ENCODE measurements around the gene MAGEB6. TPM values are rescaled to one million over a fixed set of nuclear protein-coding genes. Genes with fewer than 3 reads are reported as not detected.
"Not testable (repeated sequence)": the region's sequence is repeated elsewhere in the genome, so short reads cannot be mapped to it uniquely, and the experiment has no call there.

The MAGEB6 gene
- total RNA-seq, result not detected

- no peaks in the 10 kb centered on the region for H3K36me3 Mint-ChIP-seq (ENCODE audit: insufficient read depth)
- ATAC-seq (no peak), DNase-seq (no peak)
- H3K27me3 Mint-ChIP-seq (ENCODE audit: low read depth), result no peaks in the 10 kb centered on the region
- H3K9me3 Mint-ChIP-seq, result no peaks in the 10 kb centered on the region
- H3K4me1 Mint-ChIP-seq (ENCODE audit: low read depth), result no peaks in the 10 kb centered on the region
- H3K4me3 Mint-ChIP-seq, result no peak within 1 kb of the TSS
Observed at GRCh38 chrX:26192204-26192603, at the start of gene MAGEB6. Gene MAGEB6 (plus strand): TSS chrX:26192440. CDS start chrX:26193847, 1,407 bp downstream.

GRCh38 chrX:26146024-26146423 lies 46.2 kb upstream of the MAGEB6 start:
- ATAC-seq (no peak), DNase-seq (no peak)
- Mint-ChIP-seq H3K4me1 (ENCODE audit: low read depth) (no peaks in the 10 kb centered on the region), H3K27me3 (ENCODE audit: low read depth) (no peaks in the 10 kb centered on the region), H3K36me3 (ENCODE audit: insufficient read depth) (no peaks in the 10 kb centered on the region), H3K4me3 (no peak overlapping the region), H3K9me3 (no peaks in the 10 kb centered on the region)

GRCh38 chrX:26160301-26160700 lies 31.9 kb upstream of the MAGEB6 start, which contains the start of gene MAGEB6B:
Gene MAGEB6B (plus strand): TSS chrX:26160601. CDS start chrX:26160601, 0 bp downstream.
- no peaks in the 10 kb centered on the region for H3K9me3 Mint-ChIP-seq
- no peak for DNase-seq
- no peaks in the 10 kb centered on the region for H3K36me3 Mint-ChIP-seq (ENCODE audit: insufficient read depth)
- ATAC-seq, result no peak
- H3K4me1 Mint-ChIP-seq (ENCODE audit: low read depth), result no peaks in the 10 kb centered on the region
- no peaks in the 10 kb centered on the region for H3K27me3 Mint-ChIP-seq (ENCODE audit: low read depth)
- H3K4me3 Mint-ChIP-seq, result no peak within 1 kb of the TSS

- Mint-ChIP-seq H3K4me1 (ENCODE audit: low read depth) (no peaks in the 10 kb centered on the region), H3K27me3 (ENCODE audit: low read depth) (no peaks in the 10 kb centered on the region), H3K4me3 (no peak overlapping the region), H3K36me3 (ENCODE audit: insufficient read depth) (no peaks in the 10 kb centered on the region), H3K9me3 (no peaks in the 10 kb centered on the region)
- DNase-seq (no peak), ATAC-seq (no peak)
Observed at GRCh38 chrX:26203561-26203960, 11.3 kb downstream of the MAGEB6 start.

- H3K4me1 Mint-ChIP-seq (ENCODE audit: low read depth); H3K9me3 Mint-ChIP-seq; DNase-seq; H3K36me3 Mint-ChIP-seq (ENCODE audit: insufficient read depth); H3K27me3 Mint-ChIP-seq (ENCODE audit: low read depth); H3K4me3 Mint-ChIP-seq; ATAC-seq: not testable (repeated sequence)
Observed at GRCh38 chrX:26204717-26205116, 12.5 kb downstream of the MAGEB6 start.

- Mint-ChIP-seq H3K27me3 (ENCODE audit: low read depth) (no peaks in the 10 kb centered on the region), H3K4me3 (no peak overlapping the region), H3K9me3 (no peaks in the 10 kb centered on the region), H3K36me3 (ENCODE audit: insufficient read depth) (no peaks in the 10 kb centered on the region), H3K4me1 (ENCODE audit: low read depth) (no peaks in the 10 kb centered on the region)
- DNase-seq, result no peak
- ATAC-seq, result no peak
Observed at GRCh38 chrX:26208012-26208411, 15.8 kb downstream of the MAGEB6 start.

- Mint-ChIP-seq H3K9me3 (no peaks in the 10 kb centered on the region), H3K4me3 (no peak within 1 kb of the TSS), H3K36me3 (ENCODE audit: insufficient read depth) (no peaks in the 10 kb centered on the region), H3K27me3 (ENCODE audit: low read depth) (no peaks in the 10 kb centered on the region), H3K4me1 (ENCODE audit: low read depth) (no peaks in the 10 kb centered on the region)
- DNase-seq (no peak), ATAC-seq (no peak)
Observed at GRCh38 chrX:26215869-26216268, 23.6 kb downstream of the MAGEB6 start, which contains the start of gene MAGEB5. Gene MAGEB5 (plus strand): TSS chrX:26216169. CDS start chrX:26217302, 1,133 bp downstream.

GRCh38 chrX:26219351-26219750 lies 27.1 kb downstream of the MAGEB6 start:
- Mint-ChIP-seq H3K9me3 (no peaks in the 10 kb centered on the region), H3K36me3 (ENCODE audit: insufficient read depth) (no peaks in the 10 kb centered on the region)

GRCh38 chrX:26234177-26234576 lies 41.9 kb downstream of the MAGEB6 start:
- ATAC-seq, result no peak
- no peaks in the 10 kb centered on the region for H3K36me3 Mint-ChIP-seq (ENCODE audit: insufficient read depth)
- H3K27me3 Mint-ChIP-seq (ENCODE audit: low read depth), result no peaks in the 10 kb centered on the region
- H3K4me3 Mint-ChIP-seq, result no peak overlapping the region
- no peak for DNase-seq
- H3K9me3 Mint-ChIP-seq, result peaks cover 5% of the 10 kb centered on the region
- no peaks in the 10 kb centered on the region for H3K4me1 Mint-ChIP-seq (ENCODE audit: low read depth)

More at GRCh38 chrX:26219351-26219750, 27.1 kb downstream of the MAGEB6 start:
- no peak overlapping the region for H3K4me3 Mint-ChIP-seq
- no peaks in the 10 kb centered on the region for H3K27me3 Mint-ChIP-seq (ENCODE audit: low read depth)
- H3K4me1 Mint-ChIP-seq (ENCODE audit: low read depth), result no peaks in the 10 kb centered on the region
- ATAC-seq (no peak), DNase-seq (no peak)

Other genes with a start within 250 kb of the MAGEB6 start
- not detected for gene MAGEB18, start 54.1 kb upstream of the MAGEB6 start, total RNA-seq
- gene MAGEB6B, start 31.8 kb upstream of the MAGEB6 start, total RNA-seq, result not detected
- gene MAGEB5, start 23.7 kb downstream of the MAGEB6 start, total RNA-seq, result not detected